Jurkat, Clone E6-1 (cell line): ENCODE results near the gene IGF1.
"Not testable (repeated sequence)": the region's sequence is repeated elsewhere in the genome, so short reads cannot be mapped to it uniquely, and the experiment has no call there.

Source experiments
- DNase-seq: peaks from one replicate; pipeline ENCODE4 v3.0.0-alpha.2; 2011; ENCODE audit warnings: low read depth, low spot score
- H3K4me3 ChIP-seq: 2 replicates; pipeline ENCODE4 v1.5.1; 2011; ENCODE audit warnings: mild to moderate bottlenecking, low read length, control low read depth, moderate library complexity

The IGF1 gene

DNA sequence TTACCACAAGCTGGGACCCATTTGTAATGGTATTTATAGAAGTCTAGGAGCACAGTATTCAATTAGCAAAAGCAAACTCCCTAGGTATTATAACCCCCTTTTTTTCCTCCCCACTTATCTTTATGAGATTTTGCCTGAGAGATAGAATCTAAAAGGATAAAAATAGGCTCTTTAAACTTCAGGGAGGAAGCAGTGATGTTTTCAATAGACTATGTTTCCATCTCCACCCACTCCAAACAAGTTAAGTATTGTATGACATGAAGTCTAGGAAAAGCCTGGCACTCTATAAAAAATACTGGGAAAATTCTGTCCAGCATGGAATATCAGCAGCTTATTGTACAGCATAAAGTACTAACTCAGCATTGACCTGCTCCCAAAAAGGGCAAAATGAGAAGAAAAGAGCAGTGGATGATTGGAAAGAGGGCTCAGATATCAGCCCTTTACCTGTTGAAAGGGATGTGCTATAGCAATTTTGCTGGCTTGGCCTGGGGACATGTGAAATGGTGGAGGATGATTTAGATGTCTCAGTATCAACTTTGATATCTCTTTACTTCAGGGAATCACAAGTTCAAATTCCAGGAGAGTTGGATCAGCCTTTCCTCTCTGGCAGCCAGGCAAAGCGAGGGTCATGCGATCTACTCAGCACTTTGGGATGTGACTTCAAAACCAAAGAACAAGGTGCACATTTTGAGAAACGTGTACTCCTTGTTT is 72.4 kb downstream of the IGF1 start:
- no peak for DNase-seq
- H3K4me3 ChIP-seq = no peak overlapping the region

DNA sequence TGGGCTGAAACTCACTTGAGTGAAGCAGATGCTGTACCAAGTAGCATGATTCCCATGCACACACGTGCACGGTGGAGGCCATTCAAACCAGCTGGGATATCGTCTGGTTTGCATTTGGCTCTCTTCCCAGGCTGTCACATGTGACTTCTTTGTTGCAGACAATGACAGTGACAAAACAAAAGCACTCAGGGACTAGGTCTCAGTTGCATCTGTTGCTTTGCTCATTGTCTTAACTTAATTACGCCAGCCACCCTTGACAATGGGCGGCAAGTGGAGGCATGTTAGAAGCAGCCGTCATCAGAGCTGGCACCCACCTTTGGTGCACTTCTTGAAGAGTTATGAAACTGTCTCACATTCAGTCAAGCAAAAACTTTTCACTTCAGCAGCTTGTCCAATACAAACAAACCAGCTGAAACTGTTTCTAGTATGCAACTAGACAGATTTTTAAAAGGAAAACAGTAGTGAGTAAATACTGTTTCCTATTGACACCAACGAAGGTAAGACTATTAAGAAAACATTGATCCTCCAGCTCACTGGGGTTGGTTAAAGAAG is 74.3 kb downstream of the IGF1 start:
- no peak overlapping the region for H3K4me3 ChIP-seq
- DNase-seq = peak; percentile 12

DNA sequence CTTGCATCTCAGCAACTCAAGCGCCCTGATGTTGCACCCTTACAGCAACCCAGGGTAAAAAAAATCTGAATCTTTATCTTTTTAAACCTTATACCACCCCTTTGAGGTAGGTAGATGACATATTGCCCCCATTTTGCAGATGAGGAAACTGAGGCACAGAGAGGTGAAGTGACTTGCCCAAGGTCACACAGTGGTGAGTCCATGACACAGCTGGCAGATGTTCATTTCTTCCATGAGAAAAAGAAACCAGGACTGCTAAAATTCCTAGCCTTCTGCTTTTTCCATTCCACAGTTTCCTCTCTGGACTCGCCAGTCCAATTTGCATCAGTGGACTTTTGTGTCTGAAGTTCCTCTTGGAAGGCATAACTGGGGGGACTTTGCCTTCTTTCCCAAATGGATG is 79.3 kb downstream of the IGF1 start:
- DNase-seq = no peak
- H3K4me3 ChIP-seq = no peak overlapping the region

DNA sequence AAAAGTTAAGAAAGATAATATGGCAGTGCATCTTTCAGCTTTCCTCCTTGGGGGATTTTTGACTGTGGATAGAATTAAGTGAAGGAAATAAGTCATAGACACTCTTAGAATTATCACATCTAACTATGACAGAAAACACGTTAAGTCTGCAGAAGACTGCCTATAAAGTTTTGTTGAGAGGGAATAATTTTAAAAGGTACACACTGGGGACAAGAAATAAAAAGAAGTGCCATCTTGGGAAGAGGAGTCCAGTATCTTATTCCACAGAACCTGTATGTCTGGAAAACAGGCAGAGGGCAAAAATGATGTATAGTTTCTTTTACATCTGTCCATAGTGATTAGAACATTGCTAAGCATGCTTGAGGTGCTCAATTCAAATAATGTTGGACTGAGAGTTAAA is 80.7 kb downstream of the IGF1 start:
- H3K4me3 ChIP-seq = no peak overlapping the region
- DNase-seq = no peak

DNA sequence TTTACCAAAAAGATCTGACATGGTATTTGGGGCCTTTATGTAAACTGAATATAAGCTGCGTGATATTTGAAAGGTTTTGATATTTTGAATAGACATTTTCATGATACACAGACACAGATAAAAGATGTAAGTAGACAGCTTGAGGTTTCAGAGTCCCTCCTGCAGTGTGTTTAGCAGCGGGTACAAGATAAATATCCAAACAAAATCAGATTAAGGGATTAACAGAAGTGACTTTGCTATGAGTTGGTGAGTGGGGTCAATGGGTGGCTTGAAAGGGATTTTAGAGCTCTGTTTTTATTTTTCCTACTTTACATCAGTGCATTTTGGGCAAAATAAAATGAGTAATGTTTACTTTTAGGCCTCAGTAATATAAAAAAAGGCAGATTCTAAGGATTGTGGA is 84.1 kb downstream of the IGF1 start:
- no peak overlapping the region for H3K4me3 ChIP-seq
- no peak for DNase-seq

DNA sequence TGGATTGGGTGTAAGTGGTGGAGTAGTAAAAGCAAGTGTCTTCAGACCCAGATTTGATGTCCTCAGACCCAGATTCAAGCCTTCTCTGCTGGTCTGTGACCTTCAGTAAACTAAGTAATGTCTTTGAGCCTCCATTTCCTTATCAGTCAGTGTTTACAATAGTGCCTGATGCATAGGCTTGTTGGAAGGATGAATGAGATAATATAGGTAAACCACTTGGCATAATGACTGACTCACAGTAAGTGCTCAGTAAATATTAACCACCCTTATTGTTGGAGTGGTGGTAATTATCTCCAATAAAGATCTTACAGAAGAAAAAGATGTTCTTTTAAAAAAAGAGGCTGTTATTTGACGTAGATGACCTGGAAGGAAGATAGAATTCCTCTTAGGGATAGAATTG is 86.2 kb downstream of the IGF1 start:
- H3K4me3 ChIP-seq = no peak overlapping the region
- DNase-seq = no peak

DNA sequence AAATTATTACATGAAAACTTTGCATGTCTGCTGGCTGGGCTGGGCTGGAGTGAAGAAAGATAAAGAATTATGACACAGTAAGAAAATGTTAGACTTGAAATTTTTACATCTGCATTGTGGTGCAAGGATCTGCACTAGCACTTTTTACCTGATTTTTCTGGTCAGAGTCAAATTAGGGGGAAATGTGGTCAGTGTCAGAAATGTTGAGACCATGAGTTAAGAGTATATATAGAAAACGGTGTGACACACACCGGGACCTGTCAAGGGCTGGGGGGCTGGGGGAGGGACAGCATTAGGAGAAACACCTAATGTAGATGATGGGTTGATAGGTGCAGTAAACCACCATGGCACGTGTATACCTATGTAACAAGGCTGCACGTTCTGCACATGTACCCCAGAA is 90.3 kb downstream of the IGF1 start:
- no peak overlapping the region for H3K4me3 ChIP-seq
- DNase-seq = no peak

DNA sequence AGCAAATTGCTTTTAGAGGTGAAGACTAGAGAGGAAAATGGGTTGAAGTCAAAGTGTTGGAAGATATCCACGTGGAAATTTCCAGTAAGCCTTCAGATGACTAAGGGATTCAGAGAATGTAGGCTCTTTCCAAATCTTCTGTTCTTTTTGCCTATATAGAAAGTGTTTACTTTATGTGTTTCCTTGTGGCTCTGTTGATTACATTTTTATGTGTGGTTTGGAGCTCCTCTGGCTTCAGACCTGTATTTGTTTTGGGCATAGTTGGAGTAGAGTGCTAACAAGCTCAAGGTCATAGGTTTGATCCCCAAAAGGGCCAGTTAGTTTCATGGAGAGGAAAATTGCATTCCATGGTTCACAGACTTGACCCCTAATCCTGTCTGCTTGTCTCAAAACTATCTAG is 91.9 kb downstream of the IGF1 start:
- no peak overlapping the region for H3K4me3 ChIP-seq
- DNase-seq = no peak

DNA sequence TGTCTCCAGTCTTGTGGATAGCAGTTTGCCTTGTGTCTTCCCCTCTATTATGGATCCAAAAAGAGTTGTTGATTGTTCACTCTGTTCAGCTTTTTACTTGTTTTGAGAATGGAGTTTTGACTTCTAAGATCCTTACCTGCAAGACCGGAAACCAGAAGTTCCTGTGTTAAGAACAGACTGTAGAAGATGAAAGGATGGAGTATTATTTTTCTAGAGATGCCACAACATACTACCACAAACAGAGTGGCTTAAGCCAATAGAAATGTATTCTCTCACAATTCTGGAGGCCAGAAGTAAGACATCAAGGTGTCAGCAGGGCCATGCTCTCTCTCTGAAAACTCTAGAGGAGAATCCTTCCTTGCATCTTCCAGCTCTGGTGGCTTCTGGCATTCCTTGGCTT is 95.0 kb downstream of the IGF1 start:
- DNase-seq = no peak
- no peak overlapping the region for H3K4me3 ChIP-seq

DNA sequence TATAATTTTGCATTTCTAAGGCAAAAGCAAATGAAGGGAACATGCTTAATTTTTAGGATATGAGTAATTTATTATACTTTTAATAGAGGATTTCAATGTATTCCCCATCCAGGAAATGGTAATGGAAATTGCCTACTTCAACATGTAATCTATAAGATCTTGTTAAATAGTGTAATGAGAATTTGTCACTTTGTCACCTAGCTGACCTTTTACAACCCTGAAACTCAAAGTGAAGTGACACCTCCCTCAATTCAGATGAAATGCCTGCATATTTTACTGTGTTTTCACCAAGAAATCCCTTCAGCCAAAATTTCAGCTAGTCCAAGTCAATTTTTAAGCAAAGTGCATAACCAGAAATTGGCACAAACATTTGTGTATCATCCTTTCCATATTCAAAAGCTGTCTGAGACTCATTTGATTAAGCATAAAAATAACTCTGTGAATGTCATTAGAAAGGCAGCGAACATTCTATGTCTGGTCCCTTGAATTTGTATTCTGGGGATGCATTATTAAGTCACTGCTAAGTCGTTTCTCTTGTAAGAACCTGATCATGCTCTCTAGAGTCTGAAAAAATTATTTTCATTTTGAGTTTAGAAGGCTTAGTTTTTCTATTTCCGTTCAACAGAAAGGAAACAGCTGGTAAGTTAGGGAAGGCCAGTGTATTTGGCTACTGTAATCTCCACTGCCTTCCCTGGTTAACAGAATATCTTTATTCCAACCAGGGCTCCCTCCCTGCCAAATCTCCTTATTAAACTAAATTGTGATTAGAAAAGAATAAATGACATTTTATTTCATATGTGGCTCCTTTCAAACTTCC is 100.8 kb downstream of the IGF1 start:
- DNase-seq = no peak
- no peak overlapping the region for H3K4me3 ChIP-seq

DNA sequence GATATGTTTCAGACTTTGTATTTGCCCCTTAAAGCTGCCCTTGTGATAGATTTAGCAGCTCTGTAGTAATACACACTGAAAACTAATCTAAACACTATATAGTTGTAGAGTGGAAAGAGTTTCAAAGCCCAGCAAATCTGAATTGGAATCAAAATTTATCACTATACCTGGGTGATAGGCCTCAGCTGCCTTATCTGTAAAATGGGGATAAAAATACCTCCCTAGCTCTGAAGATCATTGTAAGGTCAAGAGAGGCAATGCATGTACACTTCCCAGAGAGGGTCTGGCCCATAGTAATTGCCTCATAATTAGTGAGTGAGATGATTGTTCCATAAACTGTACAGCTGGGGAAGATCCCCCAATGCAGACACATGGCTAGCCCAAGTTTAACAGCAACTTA is 103.6 kb downstream of the IGF1 start:
- DNase-seq = no peak
- H3K4me3 ChIP-seq = no peak overlapping the region

DNA sequence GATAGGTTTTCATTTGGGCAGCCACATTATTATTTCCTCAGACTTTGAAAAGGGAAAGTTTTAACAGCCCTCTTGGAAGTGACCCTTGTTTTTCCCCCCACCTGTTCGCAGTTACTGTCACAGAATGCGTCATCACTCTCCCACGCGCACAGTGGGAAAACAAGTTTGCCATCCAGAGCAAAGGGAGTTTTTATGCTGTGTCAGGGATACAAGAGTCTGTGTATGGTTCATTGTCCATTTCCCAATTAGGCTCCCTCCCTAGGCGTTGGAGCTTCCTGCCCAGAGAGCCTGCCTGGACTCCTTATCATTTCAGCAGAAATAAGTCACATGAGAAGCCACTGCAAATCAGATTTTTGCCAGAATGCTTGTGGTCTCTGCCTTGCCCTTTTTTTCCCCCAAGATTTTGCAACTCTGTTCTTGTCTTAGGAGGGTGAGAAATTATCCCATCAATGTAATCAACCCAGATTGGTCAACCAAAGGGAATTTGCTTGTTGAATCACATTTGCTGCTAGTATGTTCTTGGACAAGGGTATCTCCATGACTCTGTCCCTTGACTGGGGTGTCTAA is 104.1 kb downstream of the IGF1 start:
- no peak overlapping the region for H3K4me3 ChIP-seq
- no peak for DNase-seq

DNA sequence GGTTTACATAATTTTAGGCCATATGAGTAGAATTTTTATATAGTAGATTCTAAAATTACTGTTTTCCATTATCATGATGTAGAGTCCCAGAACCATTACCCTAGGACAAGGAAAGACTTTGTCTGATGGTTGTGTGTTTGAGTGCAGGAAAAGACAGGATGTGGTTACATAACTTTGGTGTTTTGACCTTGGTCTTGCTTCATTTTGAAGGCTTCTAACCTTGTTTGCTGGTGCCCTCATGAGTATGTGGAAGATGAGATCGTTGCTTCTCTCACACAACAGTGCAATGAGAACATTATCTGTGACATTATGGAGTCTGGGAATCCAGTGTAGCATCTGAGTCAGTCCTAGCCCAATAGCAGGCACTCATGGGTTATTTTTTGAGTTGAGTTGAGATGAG is 106.2 kb downstream of the IGF1 start:
- DNase-seq = peak; percentile 2
- no peak overlapping the region for H3K4me3 ChIP-seq

DNA sequence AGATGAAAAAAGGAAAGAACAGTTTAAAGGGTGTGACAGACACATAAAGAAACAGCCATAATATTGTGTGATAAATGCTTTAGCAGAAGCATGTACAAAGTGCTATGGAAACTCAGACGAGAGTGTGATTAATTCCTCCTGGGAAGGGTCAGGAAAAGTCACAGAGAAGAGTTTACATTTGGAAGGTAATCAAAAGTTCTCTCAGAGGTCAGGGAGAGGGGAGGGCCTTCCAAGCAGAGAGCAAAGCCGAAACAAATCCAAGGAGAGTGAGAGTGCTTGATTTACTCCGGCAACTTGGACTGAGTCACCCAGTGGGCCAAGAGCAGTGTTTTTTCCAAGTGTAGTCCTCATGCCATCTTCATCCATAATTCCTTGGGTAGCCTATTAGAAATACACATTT is 108.3 kb downstream of the IGF1 start:
- no peak for DNase-seq
- no peak overlapping the region for H3K4me3 ChIP-seq

DNA sequence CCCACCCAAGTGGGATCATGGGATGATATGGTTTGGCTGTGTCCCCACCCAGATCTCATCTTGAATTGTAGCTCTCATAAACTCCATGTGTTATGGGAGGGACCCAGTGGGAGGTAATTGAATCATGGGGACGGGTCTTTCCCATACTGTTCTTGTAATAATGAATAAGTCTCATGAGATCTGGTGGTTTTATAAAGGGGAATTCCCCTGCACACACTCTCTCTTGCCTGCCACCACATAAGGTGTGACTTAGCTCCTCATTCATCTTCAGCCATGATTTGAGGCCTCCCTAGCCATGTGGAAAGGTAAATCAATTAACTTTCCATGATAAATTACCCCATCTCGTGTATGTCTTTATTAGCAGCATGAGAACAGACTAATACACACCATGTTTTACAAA is 109.2 kb downstream of the IGF1 start:
- no peak for DNase-seq
- no peak overlapping the region for H3K4me3 ChIP-seq

DNA sequence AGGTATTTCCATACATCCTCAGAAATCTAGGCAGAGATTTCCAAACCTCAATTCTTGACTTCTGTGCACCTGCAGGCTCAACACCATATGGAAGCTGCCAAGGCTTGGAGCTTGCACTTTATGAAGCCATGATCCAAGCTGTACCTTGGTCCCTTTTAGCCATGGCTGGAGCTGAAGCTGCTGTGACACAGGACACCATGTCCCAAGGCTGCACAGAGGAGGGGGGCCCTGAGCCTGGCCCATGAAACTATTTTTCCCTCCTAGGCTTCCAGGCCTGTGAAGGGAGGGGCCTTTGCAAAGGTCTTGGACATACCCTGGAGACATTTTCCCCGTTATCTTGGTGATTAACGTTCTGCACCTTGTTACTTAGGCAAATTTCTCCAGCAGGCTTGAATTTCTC is 110.5 kb downstream of the IGF1 start:
- no peak overlapping the region for H3K4me3 ChIP-seq
- DNase-seq = no peak

DNA sequence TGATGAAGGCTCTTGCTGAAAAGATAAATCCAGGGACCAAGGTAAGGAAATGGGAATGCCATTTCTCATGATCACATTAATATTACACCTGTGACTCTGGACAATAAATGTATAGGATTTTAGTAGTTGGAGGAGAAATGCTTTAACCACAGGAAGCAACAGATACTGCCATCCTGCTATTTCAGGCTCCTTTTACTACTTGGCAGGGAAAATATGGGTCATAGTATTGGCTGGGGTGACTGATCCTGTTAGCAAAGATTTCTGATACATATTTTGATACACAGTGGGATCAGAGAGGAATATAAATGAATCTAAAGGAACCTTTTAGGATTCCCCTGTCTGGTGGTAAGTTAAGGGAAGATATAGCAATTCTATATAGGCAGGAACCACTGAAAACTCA is 115.0 kb downstream of the IGF1 start:
- H3K4me3 ChIP-seq = no peak overlapping the region
- DNase-seq = no peak

DNA sequence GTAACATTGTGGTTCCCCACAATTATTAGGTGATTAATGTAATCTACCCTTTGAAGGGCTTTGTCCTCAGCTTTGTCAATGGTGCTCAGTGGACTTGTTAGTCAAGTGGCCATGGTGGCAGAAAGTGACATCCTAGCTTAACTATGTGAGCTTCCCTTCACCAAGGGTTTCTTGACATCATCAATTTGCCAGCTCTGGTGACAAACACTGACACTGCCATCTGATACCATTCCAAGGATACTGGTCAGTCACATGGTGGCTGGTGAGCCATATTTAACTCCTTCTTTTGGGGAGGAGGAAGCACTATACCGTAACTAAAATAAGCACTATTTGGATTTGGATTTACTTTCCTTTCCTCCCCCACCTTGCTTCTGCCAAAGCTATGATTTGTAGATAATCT is 115.7 kb downstream of the IGF1 start:
- no peak overlapping the region for H3K4me3 ChIP-seq
- DNase-seq = no peak

DNA sequence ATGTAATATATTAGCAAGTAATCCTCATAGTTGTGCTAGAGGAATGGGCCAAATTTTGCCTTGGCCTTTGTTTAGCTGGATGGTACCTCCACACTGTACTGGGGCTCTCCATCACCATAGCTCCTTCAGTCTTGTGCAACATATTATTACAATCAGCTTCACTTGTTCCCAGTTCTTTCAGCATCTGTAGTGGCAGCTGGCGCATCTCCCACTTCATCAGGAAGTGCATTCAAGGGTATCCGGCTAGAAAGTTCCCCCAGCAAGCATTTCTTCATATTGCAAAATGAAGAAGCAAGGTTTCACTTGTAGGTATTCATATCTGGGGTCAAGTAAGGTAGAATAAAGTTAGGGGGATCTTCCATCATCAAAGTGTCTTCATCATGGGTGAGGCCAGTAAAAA is 123.7 kb downstream of the IGF1 start:
- no peak overlapping the region for H3K4me3 ChIP-seq
- no peak for DNase-seq

DNA sequence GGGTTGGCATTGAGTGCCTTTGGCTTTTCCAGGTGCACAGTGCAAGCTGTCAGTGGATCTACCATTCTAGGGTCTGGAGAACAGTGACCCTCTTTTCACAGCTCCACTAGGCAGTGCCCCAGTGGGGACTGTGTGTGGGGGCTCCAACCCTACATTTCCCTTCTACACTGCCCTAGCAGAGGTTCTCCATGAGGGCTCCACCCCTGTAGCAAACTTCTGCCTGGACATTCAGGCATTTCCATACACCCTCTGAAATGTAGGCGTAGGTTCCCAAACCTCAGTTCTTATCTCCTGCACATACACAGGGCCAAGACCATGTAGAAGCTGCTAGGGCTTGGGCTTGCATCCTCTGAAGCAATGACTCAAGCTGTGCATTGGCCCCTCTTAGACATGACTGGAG is 126.1 kb downstream of the IGF1 start:
- DNase-seq, H3K4me3 ChIP-seq: not testable (repeated sequence)
